Measurements from ENCODE around the gene MUC5B.

MUC5B gene

GRCh38 chr11:1277936-1278512, 55.2 kb downstream of the MUC5B start:
- no peak for TF ChIP-seq ZFX (IDR thresholded peaks at IDR 0.05; ENCODE audit: borderline replicate concordance)
- no peak for TF ChIP-seq CTCF (IDR thresholded peaks at IDR 0.05)

GRCh38 chr11:1278766-1279673, 56.2 kb downstream of the MUC5B start:
- no peak for TF ChIP-seq CTCF (IDR thresholded peaks at IDR 0.05)
- TF ChIP-seq ZFX (IDR thresholded peaks at IDR 0.05; ENCODE audit: borderline replicate concordance) = no peak
- no peak overlapping the region for H3K27ac ChIP-seq

More at GRCh38 chr11:1277936-1278512, 55.2 kb downstream of the MUC5B start:
- no peak overlapping the region for H3K27ac ChIP-seq

GRCh38 chr11:1279674-1280055, 56.8 kb downstream of the MUC5B start:
- H3K27ac ChIP-seq = no peak overlapping the region
- TF ChIP-seq CTCF (IDR thresholded peaks at IDR 0.05) (no peak), ZFX (IDR thresholded peaks at IDR 0.05; ENCODE audit: borderline replicate concordance) (no peak)

GRCh38 chr11:1280116-1281035, 57.5 kb downstream of the MUC5B start:
- no peak overlapping the region for H3K27ac ChIP-seq
- TF ChIP-seq ZFX (IDR thresholded peaks at IDR 0.05; ENCODE audit: borderline replicate concordance) = no peak
- no peak for TF ChIP-seq CTCF (IDR thresholded peaks at IDR 0.05)

GRCh38 chr11:1281326-1281973, 58.6 kb downstream of the MUC5B start:
- H3K27ac ChIP-seq = no peak overlapping the region
- no peak for TF ChIP-seq ZFX (IDR thresholded peaks at IDR 0.05; ENCODE audit: borderline replicate concordance)
- no peak for TF ChIP-seq CTCF (IDR thresholded peaks at IDR 0.05)

- H3K27ac ChIP-seq = no peak overlapping the region
- no peak for TF ChIP-seq CTCF (IDR thresholded peaks at IDR 0.05)
- no peak for TF ChIP-seq ZFX (IDR thresholded peaks at IDR 0.05; ENCODE audit: borderline replicate concordance)
These were observed 59.1 kb downstream of the MUC5B start for GRCh38 chr11:1281974-1282365.
